Lower leg skin (tissue), 4 donors: ENCODE measurements around the gene YIPF5. TPM values are rescaled to one million over a fixed set of nuclear protein-coding genes. Genes with fewer than 3 reads are reported as not detected.

ENCODE experiments used
- DNase-seq, 2 donors: peaks; one replicate each; pipeline ENCODE4 v3.0.0-alpha.2; 2019; ENCODE audit warnings: low spot score in 2 of 2
- H3K4me3 ChIP-seq: fragments of 200-600 bp; sonication (generic); 2 replicates; pipeline ENCODE4 v1.5.1; 2017; ENCODE audit warnings: mild to moderate bottlenecking, low read depth; ENCODE audit not compliant: poor library complexity, severe bottlenecking
- CTCF ChIP-seq, 3 donors: fragments of 450-650 bp; IDR thresholded peaks; one replicate each; pipeline ENCODE4 v1.5.1; 2016; ENCODE audit warnings: antibody characterized with exemption in 3 of 3, mild to moderate bottlenecking in 3 of 3, moderate library complexity in 2 of 3
- POLR2A ChIP-seq, 2 donors: fragments of 450-650 bp; IDR thresholded peaks; one replicate each; pipeline ENCODE4 v1.6.1; 2016 to 2017; ENCODE audit warnings: antibody characterized with exemption in 2 of 2, mild to moderate bottlenecking in 1 of 2, moderate library complexity in 1 of 2
- WGBS, 2 donors: methylation state at CpG; one replicate each; pipeline ENCODE4 v1.1.5; 2018; 5-methylcytosine and 5-hydroxymethylcytosine counted together
- intact Hi-C: fragments of 100-400 bp; cut with DNase I; formaldehyde crosslinking; loops from one replicate; pipeline ENCODE4 v1.15.0; 2023; ENCODE audit warnings: low total_unique reads
- total RNA-seq, 4 donors: library from RNA; depleted of rRNA; stranded (reverse); fragments of >200 nt; gene quantifications; one replicate each; pipeline ENCODE4 v1.1.0, GENCODE V29; 2016

YIPF5 gene
- total RNA-seq, 4 donors from 2014 or later: 30.4 to 35.0 (median 33.2) TPM

- intact Hi-C loops: no loop called here
- no peak for TF ChIP-seq POLR2A (IDR thresholded peaks at IDR 0.05)
- no peak for TF ChIP-seq CTCF (IDR thresholded peaks at IDR 0.05)
Observed at GRCh38 chr5:144201588-144201987, 31.1 kb upstream of the YIPF5 start.

GRCh38 chr5:144198386-144198785, 27.9 kb upstream of the YIPF5 start:
- WGBS, 2 donors: 39 to 65% methylated on average over 3 of the region's 3 CpGs
- DNase-seq: no peak
- no peak overlapping the region for H3K4me3 ChIP-seq
- intact Hi-C loops: no loop called here
- no peak for TF ChIP-seq POLR2A (IDR thresholded peaks at IDR 0.05)
- no peak for TF ChIP-seq CTCF (IDR thresholded peaks at IDR 0.05)

More at GRCh38 chr5:144201588-144201987, 31.1 kb upstream of the YIPF5 start:
- WGBS, 2 donors: 55 to 57% methylated on average over 5 of the region's 5 CpGs
- no peak for DNase-seq
- no peak overlapping the region for H3K4me3 ChIP-seq

- TF ChIP-seq CTCF (IDR thresholded peaks at IDR 0.05) (no peak), POLR2A (IDR thresholded peaks at IDR 0.05) (no peak)
- 48 to 61% methylated on average over 1 of the region's 1 CpG for WGBS, 2 donors
- H3K4me3 ChIP-seq: no peak overlapping the region
- DNase-seq: no peak
- intact Hi-C loops: no loop called here
Observed at GRCh38 chr5:144196612-144197011, 26.2 kb upstream of the YIPF5 start.

GRCh38 chr5:144195448-144195847, 25.0 kb upstream of the YIPF5 start:
- TF ChIP-seq CTCF (IDR thresholded peaks at IDR 0.05): no peak
- no peak for TF ChIP-seq POLR2A (IDR thresholded peaks at IDR 0.05)
- no peak for DNase-seq
- intact Hi-C loops: no loop called here
- WGBS, 2 donors: 71% methylated on average over 4 of the region's 4 CpGs
- H3K4me3 ChIP-seq: no peak overlapping the region

GRCh38 chr5:144194144-144194543, 23.7 kb upstream of the YIPF5 start:
- no peak overlapping the region for H3K4me3 ChIP-seq
- 55 to 69% methylated on average over 2 of the region's 2 CpGs for WGBS, 2 donors
- no peak for DNase-seq
- intact Hi-C loops: no loop called here
- no peak for TF ChIP-seq POLR2A (IDR thresholded peaks at IDR 0.05)
- no peak for TF ChIP-seq CTCF (IDR thresholded peaks at IDR 0.05)

GRCh38 chr5:144192661-144193060, 22.2 kb upstream of the YIPF5 start:
- H3K4me3 ChIP-seq: no peak overlapping the region
- no peak for DNase-seq
- no peak for TF ChIP-seq CTCF (IDR thresholded peaks at IDR 0.05)
- TF ChIP-seq POLR2A (IDR thresholded peaks at IDR 0.05): no peak
- intact Hi-C loops: no loop called here
